ENCODE results near the gene DMWD.
"Not testable (repeated sequence)": the region's sequence is repeated elsewhere in the genome, so short reads cannot be mapped to it uniquely, and the experiment has no call there.

DMWD gene

DNA sequence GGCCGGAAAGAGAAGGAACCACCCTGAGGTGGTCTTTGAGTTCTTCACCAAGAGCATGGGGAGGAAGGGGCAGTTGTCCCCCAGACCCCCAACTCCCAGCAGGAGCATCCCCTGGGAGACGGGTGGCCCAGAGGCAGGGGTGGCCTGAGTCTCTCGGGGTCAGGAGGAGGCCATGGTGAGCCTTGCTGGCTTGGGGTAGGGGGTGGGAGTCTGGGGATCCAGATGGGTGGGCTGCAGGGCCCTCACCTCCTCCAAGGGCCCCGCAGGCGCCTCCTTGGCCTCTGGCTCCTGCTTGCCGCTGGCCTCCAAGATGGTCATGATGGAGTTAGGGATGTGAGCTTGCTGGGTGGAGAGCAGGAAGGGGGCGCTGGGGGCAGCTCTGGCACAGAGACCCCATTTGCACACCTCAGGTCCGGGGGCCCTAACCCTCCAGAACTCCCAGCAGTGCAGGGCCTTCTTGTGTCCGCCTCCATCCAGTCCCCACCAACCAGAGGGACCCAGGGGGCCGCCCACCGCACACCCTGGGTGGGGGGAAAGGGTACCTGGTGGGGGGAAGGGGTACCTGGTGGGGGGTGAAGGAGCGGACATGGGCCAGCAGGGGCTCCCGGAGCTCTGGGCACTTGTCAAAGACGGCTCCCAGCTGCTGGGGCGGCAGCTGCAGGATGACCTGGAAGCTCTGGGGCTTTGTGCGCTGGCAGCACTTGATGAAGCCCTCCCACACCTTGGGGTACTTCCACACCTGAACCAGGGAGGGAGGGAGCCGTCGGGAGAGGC is 23.8 kb upstream of the DMWD start:
- DNase-seq (ENCODE audit: low read depth in 2 of 2), result no peak

DNA sequence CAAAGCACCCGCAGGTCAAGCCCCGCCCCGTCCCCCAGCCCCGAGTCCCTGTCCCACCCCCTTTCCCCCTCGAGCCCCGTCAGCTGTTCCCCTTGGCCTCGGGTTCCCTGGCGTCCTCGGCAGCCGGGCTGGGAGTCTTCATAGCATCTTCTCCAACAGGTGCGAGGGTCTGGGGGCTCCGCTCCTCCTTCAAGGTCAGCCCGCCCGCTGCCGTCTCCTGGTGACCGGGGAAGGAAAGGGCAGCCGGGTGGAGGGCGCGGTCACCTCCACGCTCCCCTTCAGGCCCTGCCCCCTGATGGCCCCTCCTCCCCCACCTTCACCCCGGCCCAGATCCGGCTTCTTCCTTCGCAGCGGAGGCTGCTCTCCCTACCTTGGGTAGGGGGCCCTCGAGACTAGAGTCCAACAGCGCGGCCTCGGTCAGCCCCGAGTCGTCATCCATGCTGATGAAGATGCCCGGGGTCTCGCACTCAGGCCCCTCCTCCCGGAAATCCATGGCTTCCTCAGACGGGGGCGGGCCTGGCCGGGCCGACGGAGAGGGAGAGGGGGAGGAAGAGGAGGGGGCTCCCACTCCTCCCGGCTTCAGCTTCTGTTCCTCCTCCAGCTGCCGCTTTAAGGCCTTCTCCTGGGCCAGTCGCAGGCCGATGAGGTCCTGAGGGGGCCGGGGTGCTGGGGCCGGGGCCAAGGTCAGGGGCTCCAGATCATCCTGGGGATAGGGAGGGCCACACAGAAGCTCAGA is 23.0 kb upstream of the DMWD start:
- DNase-seq (ENCODE audit: low read depth in 2 of 2), result no peak

DNA sequence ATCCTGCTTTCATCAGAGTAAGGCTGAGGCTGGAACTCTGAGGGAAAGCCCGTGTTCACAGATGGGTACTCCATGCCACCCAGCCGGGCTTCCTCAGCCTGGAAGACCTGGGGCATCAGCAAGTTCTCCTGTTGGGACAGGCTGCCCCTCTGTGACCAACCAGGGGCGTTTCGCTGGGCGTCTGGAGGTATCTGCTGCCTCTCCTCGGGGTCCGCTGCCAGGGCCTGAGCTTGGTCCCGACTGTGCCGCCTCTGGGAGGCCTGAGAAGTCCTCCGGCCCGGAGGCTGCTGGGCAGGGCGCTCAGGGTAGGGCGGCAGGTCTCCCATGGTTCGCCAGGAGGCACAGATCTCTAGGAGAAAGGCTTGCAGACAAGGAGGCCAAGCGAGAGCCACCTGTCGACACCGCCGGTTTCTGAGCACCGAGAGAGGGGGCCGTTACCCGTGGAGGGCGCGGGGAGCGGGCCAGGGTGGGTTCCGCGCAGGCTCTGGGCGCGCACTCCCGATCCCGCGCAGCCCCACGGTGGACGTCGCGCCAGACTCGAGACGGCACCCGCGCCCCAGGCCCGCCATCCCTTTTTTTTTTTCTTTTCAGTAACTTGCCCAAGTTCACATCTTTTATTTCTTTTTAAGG is 22.3 kb upstream of the DMWD start, which contains the start of gene RSPH6A:
Gene RSPH6A, minus strand, starts transcription at position 458 of the 630 bp plus-strand sequence. Its CDS starts 132 bp downstream, at position 326.
- DNase-seq (ENCODE audit: low read depth in 2 of 2), result no peak

DNA sequence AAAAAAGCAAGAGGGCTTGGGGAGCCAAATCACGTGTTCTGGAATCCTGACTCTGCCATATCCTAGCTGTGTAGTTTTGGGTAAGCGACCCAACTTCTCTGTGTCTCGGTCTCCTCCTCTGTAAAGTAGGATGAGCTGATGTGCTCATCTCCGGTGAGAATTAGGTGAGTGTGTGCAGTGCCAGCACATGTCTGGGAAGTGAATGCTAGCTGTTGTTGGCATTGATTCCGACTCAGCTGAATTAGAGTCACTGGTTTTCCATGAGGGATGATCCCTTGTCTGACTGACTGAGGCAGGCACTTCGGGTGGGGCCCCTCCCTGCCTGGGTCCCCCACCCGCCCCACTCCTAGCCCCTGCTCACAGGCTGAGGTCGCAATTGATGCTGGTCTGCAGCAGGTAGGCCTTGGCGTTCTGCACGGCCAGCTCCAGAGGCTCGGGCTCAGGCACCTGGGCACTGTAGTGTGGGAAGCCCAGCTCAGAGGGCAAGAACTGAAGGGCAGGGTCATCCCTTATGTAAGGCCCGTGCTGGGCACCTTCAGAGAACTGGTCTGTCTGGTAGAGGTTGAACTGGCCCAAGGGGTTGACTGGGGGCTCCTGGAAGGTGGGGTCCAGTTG is 21.6 kb upstream of the DMWD start:
- DNase-seq (ENCODE audit: low read depth in 2 of 2), result no peak

DNA sequence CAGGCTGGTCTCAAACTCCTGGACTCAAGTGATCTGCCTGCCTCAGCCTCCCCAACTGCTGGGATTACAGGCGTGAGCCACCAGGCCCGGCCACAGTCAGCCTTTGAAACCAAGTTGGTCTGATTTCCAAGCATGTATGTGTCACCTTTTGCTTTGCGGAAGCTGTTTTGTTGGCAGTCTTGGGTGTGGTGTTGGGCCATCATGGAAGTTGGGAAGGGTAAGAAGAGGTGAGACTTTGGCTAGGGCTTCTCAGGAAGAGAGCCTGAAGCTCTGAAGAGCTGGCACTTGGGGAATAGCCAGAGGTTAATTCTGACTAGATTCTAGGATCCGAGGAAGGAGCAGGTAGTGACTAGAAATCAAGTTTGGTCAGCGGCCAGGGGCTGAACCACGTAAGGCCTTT is 19.7 kb upstream of the DMWD start:
- no peak for DNase-seq (ENCODE audit: low read depth in 2 of 2)

DNA sequence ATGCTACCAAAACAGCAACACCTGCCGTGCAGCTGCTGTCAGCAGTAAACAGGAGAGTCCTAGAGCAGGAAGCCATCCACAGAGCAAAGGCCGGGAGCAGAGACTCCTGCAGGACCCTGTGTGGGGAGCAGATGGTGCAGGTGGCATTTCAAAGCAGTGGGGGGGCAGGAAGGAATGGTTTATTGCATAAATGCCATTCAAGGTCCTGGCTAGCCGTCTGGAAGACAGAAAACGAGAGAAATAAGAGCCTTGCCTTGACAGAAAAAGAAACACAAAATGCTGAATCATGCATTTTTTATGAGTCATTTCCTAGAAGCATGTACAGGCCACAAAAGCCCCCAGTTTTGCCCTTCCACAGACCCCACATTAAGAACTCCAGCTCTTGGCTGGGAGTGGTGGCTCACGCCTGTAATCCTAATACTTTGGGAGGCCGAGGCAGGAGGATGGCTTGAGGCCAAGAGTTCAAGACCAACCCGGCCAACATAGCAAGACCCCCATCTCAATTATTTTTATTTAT is 17.1 kb upstream of the DMWD start:
- no peak for DNase-seq (ENCODE audit: low read depth in 2 of 2)

DNA sequence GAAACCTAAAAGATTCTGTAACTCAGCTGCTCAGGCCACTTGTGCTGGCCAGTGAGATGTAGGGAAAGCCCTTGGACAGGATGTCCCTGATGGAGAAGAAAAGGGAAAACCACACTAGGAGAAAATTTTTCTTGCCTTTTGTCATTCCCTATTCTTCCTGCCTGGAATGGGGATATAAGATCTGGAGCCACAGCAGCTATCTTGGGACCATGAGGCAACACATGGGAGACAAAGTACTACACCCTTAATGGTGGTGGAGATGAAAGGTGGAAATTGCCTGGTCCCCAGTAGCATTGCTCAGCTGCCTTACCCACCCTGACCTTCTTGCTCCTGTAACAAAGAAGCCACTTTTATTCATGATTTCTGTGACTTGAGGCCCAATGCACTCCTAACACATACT is 13.1 kb upstream of the DMWD start:
- DNase-seq (ENCODE audit: low read depth in 2 of 2), result no peak

DNA sequence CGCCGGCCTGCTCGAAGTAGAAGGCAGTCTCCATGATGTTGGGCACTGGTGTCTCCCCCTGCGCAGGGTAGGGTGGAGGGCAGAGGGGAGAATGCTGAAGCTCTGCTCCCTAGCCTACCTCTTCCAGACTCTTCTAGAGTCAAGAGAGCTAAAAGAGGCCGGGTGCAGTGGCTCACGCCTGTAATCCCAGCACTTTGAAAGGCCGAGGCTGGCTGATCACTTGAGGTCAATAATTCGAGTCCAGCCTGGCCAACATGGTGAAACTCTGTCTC is 12.2 kb upstream of the DMWD start:
- DNase-seq (ENCODE audit: low read depth in 2 of 2), result no peak

DNA sequence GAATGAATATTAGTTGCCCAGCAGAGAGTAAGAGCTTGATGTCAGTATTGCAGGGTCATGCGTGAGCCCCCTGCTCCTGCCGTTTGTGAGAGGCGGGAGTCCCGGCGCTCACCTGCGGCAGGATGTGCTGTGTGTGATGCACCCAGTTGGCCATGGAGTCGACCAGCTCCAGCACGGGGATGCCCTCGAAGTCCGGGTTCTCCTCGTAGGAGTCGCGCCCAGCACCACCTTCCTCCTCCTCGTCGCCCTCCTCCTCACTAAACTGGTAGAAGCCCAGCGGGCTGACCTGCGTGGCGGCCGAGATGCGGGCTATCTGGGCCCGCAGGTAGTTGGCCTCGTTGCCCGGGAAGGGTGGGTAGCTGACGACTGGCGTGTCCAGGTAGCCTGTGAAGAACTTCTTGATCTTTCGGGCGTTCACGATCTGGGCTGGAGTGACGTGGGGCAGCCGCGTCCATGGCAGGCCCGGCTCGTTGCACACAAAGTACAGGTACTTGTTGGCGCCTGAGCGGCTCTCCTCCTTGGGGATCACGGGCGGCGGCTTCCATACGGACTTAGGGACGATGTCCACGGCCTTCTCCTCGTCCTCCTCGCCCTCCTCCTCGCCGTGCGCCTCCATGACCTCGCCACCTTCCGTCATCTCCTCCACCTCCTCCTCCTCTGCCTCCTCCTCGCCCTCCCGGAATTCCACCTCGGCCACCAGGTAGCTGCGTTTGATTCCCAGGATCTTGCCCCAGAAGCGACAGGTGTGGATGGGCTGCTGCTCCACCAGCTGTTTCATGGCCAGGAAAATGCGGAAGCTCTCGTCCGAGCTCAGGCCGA is 11.7 kb upstream of the DMWD start:
- DNase-seq (ENCODE audit: low read depth in 2 of 2), result no peak

DNA sequence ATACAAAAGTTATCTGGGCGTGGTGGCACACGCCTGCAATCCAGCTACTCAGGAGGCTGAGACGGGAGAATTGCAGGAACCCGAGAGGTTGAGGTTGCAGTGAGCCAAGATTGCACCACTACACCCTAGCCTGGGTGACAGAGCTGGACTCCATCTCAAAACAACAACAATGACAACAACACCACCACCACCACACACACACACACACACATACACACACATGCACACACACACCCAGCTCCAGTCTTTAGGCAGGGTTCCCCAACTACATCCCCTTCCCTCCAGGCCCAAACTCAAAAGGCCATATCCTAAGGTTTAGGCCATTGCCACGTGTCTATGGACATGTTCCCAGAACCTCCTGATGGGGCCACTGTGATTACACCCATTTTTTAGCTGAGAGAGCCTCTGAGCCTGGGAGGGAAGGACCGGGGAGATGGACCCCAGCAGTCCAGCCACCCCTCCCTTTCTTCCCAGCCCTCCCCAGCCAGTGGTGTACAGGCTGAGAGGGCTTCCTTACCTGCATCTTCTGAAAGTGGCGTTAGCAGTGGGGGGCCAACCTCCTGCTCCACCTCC is 9.0 kb upstream of the DMWD start:
- DNase-seq (ENCODE audit: low read depth in 2 of 2), result no peak

DNA sequence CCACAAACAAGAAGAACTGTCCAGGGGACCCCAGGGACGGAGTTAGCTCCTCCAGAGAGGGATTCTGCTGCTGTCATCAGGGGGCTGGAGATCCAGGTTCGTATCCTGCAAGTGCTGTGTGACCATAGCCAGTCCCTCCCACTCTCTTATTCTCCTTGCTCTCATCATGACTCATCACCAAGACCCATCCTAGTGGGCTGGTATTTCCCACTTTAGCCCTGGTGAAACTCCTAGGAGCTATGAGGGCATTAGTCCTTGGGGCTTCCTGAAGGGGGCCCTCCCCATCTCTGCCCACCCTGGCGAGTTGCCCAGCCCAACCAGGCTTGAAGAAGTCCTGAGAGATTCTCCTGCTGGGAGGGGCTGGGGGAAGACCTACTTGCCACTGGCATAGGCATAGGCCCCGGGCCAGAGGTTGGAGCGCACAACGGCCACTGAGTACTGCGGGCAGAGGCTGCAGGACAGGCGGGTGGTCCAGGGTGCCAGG is 7.5 kb upstream of the DMWD start:
- no peak for DNase-seq (ENCODE audit: low read depth in 2 of 2)

DNA sequence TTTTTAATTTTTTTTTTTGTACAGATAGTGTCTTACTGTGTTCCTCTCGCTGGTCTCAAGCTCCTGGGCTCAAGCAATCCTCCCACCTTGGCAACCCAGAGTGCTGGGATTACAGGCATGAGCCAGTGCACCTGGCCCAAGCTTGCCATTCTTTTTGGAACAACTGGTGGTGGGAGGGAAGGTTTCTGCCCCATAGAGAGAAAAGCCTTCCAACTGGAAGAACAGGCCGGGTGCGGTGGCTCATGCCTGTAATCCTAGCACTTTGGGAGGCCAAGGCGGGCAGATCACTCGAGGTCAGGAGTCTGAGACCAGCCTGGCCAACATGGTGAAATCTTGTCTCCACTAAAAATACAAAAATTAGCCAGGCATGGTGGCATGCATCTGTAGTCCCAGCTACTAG is 6.9 kb upstream of the DMWD start:
- not testable (repeated sequence) for DNase-seq (ENCODE audit: low read depth in 2 of 2)

DNA sequence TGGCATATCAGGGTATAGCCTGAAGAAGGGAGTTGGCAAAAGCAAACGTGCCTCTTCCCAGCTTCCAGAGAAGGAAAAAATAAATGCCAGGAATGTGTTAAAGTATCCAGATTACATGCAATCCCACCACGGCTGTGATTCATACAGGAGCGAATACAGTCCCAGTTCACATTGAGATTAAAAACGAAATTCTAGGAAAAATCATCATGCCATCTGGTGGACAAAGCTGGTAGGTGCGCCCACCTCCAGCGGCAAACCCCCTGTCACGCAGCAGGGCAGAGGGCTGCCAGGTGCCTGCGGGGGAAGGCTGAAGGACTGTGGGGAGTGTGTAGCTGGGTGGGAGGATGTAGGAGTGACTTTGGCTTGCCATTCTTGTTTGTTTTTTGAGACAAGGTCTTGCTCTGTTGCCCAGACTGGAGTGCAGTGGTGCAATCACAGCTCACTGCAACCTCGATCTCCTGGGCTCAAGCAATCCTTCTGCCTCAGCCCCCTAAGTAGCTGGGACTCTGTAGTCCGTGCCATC is 6.4 kb upstream of the DMWD start:
- peak; percentile 34 to 35 for DNase-seq (ENCODE audit: low read depth in 2 of 2)

DNA sequence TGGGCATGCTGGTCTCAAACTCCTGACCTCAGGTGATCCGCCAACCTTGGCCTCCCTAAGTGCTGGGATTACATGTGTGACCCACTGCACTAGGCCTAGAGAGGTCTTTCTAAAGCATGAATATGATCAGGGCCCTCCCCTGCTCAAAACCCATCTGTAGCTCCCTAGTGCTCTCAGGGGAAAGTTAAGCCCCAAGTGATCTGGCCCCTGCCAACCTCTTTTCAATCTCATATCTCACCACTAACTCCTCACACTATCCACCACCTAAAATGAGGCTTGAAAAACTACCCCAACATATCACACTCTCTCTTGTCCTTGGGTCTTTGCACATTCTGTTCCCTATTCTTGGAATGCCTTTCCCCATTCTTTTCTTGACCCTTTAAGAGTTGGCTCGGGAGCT is 2.0 kb upstream of the DMWD start:
- DNase-seq (ENCODE audit: low read depth in 2 of 2), result no peak

DNA sequence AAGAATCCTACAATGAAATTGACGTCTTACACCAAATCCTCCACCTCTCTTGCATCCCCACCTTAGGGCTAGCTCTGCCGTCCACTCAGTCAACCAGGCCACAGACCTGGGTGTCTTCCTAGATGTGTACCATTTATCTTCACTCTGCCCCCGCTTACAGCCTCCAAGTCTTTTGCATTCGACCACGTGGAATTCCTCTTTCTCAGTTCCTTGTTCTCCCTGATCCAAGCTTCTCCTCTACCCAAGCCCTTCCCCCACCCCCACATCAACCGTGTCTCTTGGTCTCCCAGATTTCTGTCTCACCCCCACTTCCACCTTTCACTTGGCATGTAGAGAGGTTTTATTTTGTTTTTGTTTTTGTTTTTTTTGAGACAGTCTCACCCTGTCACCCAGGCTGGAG is 1.2 kb upstream of the DMWD start:
- no peak for DNase-seq (ENCODE audit: low read depth in 2 of 2)

DNA sequence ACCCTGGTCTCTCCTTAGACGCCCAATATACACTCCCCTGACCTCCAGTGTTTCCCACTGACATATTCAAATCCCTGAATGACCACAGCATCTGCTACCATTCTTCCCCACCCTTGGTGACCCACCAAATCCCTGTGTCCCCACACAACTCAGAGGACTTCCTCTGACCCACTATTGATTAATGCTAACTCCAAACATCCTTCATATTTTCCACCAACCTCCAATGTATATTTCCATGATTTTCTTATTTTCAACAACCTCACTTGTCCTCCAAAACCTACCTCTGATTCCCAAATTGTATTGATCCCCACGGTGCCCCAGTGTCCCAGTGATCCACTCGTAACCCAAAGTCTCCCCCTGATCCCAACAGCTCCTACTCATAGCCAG is 526 bp upstream of the DMWD start:
- no peak for DNase-seq (ENCODE audit: low read depth in 2 of 2)

DNA sequence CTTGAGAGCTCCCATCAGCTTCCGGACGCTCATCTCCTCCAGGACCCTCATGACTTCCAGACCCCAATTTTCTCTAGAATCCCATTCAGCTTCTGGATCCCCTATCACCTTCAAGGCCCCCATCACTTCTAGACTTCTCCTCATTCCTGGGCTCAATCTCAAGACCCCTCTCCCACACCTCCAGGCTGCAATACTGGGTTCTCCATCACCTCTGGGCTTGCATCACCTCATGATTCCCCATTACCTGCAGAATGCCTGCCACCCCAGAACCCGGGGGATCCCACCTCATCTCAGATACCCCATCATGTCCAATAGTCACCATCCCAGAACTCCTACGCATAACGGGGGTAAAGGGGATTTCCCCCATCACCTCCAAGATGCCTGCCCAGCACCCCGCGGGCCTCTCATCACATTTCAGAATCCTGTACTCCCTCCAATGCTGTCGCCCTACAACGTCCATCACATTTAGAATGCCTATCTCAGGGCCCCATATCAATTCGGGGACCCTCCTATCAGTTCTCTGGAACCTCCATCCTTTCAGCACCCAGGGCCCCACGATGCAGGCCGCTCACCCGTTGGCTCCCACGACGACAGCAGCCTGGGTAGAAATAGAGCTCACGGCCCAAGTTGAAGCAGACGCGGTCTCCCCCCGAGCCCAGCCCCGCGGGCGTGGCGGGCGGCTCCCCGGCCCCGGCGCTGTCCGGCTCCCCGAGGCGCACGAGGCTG is 738 bp downstream of the DMWD start:
- DNase-seq (ENCODE audit: low read depth in 2 of 2), result no peak

DNA sequence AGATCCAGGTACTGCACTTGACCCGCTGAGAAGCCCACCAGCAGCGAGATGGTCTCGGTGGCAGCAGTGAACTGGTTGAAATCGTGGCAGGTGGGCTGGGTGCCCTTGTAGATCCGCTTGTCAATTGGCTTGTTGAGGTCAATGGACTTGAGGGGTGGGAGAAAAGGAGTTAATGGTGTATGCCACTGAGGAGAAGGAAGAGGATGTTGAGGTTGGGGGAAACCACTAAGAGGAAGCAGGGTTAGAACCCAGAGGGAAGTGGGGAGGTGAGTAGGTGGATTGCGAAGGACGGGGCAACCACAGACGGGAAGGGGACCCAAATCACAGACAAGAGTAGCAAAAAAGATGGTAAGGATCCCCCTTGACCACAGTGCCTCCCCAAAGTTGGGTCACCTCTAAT is 1.7 kb downstream of the DMWD start:
- no peak for DNase-seq (ENCODE audit: low read depth in 2 of 2)

DNA sequence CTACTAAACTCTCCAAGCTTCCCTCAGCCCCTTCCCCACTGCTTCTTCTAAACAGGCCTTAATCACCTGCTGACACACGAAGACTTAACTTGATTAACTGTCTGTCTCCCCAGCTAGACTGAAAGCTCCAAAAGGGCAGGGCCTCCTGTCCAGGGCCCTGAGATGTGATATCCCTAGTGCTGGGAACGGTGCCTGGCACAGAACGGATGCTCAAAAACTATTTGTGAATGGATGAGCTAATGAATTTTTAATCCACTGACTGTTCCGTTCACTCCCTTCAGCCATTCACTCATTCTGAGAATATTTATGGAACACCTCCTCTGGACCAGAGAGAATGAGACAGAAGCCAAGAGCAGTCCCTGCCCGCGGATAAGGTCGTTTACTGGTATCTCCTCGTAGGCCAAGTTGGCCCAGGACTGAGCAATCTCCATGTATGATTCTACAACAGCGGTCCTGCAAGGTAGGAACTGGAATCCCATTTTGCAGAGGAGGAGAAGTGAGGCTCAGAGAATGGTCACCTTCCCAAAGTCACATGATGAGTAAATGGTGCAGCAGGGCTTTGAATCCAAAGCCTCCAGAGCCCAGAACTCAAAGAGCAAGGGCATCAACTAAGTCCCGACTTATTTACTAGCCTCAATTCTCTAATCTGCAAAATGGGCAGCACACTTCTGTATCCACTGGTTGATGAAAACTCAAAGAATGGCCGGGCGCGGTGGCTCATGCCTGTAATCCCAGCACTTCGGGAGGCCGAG is 3.4 kb downstream of the DMWD start:
- no peak for DNase-seq (ENCODE audit: low read depth in 2 of 2)

DNA sequence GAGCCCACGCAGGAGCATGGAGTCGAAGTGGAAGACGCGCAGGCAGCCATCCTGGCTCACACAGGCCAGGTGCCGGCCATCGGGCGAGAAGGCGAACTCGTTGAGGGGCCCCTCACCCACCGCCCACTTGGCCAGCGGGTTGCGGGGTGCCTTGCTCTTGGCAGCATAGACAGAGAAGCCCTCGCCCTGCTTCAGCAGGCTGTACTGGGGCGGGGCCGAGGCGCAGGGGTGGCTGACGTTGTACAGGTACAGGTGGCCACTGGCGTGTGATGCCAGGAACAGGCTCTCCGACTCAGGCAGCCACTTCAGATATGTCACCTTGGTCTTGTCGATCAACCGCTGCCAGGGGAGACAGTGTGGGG is 6.1 kb downstream of the DMWD start:
- DNase-seq (ENCODE audit: low read depth in 2 of 2), result no peak

All from stimulated activated CD8-positive, alpha-beta memory T cell treated with anti-CD3 and anti-CD28 coated beads, Interleukin-7, amount 100 ng/mL, for 4 hours (primary cell).